Activated gamma-delta T cell treated with Interleukin-2 at 50 U/mL for 16 hours (primary cell): Measurements from ENCODE around the gene HIVEP2.

Experiments used
- DNase-seq: peaks from one replicate; pipeline ENCODE4 v3.0.0-alpha.2; 2020

Gene HIVEP2

GRCh38 chr6:142811923-142812322 is 133.1 kb downstream of the HIVEP2 start:
- DNase-seq = no peak

- DNase-seq = no peak
Measured at GRCh38 chr6:142810952-142811514, 133.9 kb downstream of the HIVEP2 start.

DNA sequence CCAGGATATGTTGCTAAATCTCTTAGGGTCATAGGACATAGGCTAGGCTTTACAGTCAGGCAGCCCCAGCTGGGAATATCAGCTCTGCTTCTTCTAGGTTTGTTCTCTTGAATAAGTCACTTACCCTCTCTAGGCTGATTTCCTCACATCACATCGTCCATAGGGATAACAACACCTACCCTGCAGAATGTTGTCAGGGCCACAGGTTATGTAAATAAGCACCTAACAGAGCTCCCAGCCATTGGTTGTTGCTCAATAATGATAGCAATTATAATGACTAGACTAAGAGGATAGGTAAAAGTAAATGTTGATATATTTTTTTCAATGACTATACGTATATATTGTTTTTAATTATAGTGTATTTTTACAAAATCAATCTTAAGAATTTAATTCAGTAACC is 135.0 kb downstream of the HIVEP2 start:
- DNase-seq = no peak

- DNase-seq = no peak
Measured at GRCh38 chr6:142808405-142809061, 136.4 kb downstream of the HIVEP2 start.

DNA sequence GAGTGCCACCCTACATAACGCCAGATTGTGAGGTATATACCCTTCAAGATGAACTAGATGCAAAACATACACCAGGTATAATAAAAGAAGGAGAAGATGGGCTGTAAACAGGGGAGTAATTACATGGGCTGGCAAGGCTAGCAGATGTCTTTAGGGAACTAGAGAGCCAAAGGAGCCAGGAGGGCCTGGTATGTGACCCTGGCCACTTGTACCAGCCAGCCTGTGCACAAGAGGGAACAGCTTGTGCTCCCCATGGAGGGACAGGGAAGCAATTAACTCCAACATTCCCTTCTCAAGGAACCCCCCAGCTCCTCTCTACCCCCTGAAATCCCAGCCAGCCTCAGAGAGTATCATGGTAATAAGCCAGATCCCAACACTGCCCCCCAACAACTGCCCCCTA is 139.9 kb downstream of the HIVEP2 start:
- no peak for DNase-seq

- no peak for DNase-seq
Measured at GRCh38 chr6:142804490-142804889, 140.5 kb downstream of the HIVEP2 start.

DNA sequence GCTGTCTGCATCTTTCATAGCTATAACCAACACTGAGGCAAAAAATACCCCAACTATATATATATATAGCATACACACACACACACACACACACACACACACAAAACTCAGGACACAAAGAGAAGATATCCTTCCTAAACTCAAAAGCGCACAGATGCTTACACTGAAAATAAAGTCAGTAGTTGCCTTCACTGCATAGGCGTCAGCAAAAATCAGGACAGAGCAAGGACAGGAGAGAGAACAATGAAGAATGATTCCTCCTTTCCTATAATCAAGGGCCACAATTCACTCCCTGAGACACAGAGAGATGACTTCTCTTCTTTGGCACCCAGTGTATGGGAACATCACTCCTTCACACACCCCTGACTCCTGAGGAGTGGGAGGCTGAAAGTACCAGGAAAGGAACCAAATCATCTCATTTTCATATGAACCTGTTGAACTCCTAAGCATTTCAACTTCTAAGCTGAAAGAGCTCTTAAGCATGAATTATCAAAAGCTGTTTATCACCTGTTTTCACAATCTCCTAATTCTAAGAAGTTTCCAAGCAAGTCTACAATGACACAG is 141.4 kb downstream of the HIVEP2 start:
- no peak for DNase-seq

DNA sequence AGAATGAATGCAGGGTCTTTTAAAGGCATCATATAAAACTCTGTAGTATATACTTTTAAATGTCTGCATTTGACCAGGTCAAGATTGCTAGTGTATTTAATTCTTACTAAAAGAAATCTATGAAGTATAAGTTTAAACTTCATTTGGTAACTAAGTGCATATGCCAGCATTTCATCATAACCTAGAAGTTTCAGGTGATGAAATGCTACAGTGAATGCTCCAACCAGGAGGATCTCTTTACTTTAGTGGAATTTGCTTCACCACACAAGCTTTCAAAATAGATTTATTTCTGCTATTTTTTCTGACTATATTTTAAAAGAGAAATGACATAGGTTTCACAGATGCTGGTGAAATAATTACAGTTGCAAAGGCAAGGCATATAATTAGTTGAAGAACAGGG is 141.9 kb downstream of the HIVEP2 start:
- no peak for DNase-seq

DNA sequence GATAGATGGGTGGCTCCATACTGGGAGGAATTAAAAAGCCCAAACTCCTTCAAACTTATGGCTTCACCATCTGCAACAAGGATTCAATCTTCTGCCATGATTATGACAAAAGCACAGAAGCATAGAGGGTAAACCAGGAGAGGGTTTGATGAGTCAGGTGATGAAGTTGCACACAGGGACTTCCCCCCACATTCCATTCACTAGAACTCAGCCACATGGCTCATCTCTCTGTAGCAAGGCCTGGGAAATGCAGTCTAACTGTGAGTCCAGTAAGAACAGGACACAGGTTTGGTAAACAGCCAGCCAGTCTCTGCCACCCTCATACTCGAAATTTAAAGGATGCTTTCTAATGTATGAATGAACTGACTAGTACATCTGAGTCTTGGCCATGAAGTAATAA is 142.9 kb downstream of the HIVEP2 start:
- DNase-seq = no peak

DNA sequence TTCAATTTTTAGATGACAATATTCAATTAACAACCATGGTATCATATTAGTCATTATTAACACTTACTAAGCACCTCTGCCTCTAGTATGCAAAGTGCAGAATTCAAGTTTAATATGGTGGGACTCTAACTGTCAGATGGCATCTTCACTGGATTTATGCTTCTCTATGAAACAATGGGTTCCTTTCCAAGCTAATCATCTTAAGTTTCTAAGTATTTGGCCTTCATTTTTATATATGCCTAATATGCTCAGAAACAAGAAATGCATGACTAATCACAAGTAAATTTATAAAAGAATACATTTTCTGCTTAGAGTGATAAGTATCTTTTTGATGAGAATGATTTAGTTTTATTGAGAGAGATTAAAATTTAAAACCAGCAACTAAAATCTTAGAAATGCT is 144.7 kb downstream of the HIVEP2 start:
- no peak for DNase-seq

DNA sequence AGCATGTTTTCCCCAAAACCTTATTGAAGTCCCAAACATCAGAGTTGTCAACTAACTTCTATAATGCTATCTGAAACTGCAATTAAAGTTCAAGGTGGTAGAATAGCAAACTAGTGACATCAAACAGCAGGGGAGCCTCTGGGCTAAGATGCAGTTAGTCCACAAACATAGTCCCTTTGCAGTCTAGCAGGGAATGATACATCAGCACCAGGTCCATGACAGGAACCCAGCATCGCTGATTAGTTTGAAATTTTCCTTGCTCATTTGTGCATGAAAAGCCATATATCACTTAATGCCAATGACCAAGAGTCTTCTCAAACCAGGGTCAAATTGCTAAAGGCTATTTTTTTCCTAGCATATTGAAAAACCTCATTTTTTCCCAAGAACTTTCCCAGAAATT is 145.3 kb downstream of the HIVEP2 start:
- DNase-seq = no peak

DNA sequence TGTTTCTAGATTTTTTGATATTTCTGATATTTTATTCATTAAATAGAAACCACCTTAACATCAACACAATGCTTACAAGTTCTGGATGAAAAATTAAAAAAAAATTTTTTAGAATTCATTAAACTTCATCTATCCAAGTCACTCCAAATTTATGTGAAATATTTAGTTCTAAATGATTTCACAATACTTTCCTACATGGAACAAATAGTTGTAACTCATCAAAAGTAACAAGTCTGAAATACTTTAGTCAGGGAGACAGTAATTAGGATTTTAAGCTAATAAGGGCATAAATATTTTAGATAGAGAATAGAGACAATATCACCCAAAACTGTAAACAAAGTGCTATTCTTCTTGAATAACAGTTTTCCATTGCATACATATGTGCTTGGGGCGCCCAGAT is 147.8 kb downstream of the HIVEP2 start:
- DNase-seq = no peak

DNA sequence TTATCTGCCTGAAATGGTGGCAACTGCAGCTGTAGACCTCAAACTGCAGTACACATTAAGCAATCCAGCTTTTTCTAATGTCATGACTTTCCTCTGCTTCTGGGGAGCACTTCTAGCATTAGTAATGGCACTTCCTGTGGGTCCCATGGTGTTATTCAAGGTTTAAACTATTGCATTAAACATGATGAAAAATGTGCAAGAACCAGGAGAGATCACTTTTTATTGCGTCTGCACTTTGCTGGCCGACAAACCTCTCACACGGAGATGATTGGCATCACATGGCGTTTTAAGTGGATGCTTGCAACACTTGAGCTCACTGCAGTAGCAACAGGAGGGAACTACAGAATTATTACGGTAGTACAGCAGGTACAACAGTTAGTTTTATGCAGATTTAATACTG is 148.4 kb downstream of the HIVEP2 start:
- no peak for DNase-seq

DNA sequence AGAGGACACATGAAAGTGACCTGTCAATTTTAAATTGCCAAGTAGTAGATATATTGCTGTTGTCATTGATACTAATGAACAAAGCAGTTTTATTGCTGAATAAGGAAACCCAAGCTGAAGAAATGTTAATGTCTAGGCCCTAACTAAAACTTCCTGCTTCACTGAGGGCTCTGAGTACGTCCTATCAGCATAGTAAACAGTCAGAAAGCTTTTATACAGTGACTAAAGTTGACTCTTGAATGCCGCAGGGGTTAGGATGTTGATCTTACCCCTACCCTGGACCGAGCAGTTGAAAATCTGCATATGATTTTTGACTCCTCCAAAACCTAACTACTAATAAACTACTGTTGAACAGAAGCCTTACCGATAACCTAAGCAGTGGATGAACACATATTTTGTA is 149.0 kb downstream of the HIVEP2 start:
- DNase-seq = no peak

DNA sequence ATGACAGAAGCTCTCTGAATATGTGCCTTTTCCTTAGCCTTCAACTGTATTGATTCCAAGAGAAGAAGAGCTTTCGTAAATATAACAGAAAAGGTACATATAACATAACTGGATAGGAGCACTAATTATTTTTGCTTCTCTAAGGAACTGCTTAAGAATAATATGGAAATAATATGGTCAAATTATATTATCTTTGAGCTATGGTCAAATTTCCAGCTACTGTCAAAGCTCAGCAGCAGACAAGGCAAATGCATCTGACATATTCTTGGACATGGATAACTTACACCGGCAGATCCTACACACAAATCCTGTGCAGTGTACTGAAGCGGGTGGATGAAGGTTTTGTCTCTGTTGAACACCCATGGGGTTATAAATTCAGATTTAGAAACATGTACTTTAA is 150.6 kb downstream of the HIVEP2 start:
- DNase-seq = no peak

- DNase-seq = no peak
Measured at GRCh38 chr6:142790257-142790656, 154.7 kb downstream of the HIVEP2 start.

GRCh38 chr6:142787422-142787821 is 157.6 kb downstream of the HIVEP2 start:
- DNase-seq = no peak

DNA sequence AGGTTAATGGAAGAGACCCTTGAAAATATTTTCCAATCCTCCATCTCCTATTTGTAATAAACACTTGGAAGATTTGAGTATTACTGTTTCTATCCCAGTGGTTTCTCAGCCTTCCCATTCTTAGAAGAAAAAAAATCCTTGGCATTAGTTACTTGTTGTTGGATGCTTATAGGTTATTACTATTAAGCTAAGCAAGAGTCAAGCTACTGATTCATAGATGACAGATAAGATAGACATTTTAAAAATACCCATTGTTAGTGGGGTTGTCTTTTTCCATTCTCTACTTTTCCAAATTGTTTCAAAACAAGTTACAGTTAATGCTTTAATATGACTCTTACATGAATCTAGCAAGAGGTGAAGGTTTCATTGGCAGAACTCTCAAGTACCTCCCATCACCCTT is 158.5 kb downstream of the HIVEP2 start:
- DNase-seq = no peak

DNA sequence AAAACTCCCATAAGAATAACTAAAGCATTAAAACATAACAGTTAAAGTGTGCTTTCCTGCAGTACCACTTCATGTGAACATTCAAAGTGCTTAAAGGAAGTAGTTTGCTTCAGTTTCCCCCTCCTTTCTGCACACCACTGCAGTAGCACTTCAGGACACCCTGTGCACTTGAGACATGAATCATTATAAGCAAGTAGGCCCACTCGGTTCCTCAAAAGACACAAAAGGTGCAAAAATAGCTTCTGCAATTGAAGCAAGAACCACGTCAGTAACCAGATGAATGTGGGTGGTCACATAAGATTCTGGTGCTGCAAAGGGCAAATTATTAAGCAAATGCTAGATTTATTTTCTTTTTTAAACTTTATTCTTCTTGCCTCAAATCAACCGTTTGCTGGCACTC is 160.6 kb downstream of the HIVEP2 start:
- peak; percentile 10 for DNase-seq

DNA sequence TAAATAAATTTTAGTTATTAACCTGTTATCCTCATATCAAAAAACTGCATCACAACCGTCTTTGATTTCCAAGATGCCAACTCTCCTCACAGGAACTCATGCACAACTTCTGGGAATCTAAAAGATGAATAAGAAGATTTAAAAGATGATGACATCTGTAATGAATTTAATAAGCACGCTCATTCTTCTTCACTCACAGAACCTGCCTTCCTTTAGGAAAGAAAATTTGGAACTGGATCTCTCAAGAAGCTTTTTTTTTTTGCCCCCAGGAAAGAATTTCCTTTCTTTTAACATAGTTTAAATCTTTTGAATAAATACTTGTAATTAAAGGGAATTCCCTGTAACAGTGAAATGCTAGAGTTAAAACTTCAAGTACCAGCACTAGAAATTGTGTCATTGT is 161.5 kb downstream of the HIVEP2 start:
- DNase-seq = no peak

- no peak for DNase-seq
Measured at GRCh38 chr6:142781129-142781528, 163.8 kb downstream of the HIVEP2 start.

GRCh38 chr6:142773859-142774648 is 170.9 kb downstream of the HIVEP2 start:
- DNase-seq = no peak

DNA sequence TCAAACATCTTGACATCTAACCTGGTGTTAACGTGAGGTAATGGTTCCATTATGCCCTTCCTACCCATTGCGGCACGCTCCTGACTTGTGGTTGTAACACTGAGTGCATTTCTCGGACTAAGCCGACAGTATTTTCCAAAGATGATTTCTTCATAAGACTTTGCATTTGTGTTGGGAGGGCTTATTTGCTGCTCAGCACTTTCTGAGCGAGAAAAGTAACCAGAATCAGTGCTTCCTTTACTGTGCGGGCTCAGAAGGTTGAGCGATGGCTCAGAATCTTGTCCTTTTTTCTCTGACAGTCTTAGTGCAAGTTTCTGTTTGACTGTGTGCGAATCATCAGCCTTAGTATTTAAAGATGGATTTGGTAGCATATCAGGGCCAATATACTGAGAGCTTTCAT is 171.7 kb downstream of the HIVEP2 start:
- no peak for DNase-seq

DNA sequence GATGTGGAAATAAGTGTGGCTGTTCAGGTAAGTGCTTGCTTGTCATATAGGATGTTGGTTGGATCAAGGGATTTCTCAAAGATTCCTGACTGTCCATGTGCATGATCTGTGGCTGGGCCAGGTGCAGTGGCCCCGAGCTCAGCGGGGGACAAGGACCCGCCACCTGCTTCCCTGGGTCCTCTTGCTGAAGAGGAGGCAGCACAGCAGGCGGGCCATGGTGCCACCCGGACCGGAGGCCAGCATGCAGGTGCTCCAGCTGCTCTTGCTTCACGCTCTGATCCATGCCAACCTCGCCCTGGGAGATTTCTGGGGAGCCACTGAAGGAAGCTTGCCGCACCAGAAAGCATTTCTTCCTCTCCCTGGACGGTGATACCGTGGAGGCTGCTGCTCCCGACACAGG is 173.8 kb downstream of the HIVEP2 start:
- DNase-seq = no peak
